ENCODE data around the gene PMS1.

DNA sequence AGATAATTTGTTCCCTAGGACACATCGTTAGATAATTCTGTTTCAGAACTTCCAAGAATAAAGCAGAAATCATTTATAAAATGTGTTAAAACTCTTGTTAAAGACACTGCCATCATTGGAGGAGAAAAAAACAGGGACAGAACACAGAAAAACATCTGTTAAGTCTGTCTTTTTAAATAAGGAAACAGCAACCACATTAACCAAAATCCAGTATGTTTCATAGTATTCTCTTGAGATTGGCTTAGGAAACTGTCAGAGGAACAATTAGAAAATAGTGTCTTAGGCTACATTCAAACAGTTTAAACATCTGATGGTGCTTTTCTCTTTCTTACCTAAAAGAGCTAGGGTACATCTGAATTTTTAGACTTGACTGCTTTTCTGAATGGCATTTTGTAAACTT, 81.6 kb downstream of the PMS1 start:
- no peak for TF ChIP-seq CTCF (IDR thresholded peaks at IDR 0.05)
- TF ChIP-seq EZH2 (IDR thresholded peaks at IDR 0.05; ENCODE audit: borderline replicate concordance, insufficient read depth, low read depth, low read length, poor library complexity, severe bottlenecking), result no peak
